ENCODE data around the gene S100A8.
"Not testable (repeated sequence)": the region's sequence is repeated elsewhere in the genome, so short reads cannot be mapped to it uniquely, and the experiment has no call there.

Gene S100A8

DNA sequence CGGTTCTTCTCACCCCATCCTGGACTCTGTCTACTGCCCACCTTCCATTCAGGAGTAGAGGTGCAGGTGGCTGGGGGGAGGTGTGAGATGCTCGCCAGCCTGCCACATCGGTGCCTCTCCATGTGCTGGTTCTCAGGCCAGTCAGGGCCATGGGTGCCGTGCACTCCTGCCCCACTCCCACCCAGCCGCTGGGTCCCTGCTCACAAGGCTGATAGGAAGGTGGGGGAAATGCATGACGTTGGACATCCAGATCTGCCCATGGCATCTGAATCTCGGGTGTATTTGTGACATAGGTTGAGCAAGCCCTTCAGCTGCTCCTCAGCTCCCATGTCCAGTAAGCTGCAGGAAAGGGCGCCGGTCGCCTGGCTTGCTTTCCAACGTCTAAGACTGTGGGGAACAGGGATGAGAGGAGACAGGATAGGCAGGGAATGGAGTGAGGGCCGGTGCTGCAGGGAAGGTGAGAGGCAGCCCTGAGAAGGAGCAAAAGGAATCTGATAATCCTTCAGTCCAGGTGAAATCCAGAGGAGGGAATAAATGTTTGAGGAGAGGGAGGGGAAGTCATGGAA lies 37.3 kb upstream of the S100A8 start:
- TF ChIP-seq ZNF274 (IDR thresholded peaks at IDR 0.05; ENCODE audit: low read depth, low read length): no peak
- H3K4me3 ChIP-seq (ENCODE audit: low read length): no peak overlapping the region

GRCh38 chr1:153426809-153427208 lies 35.9 kb upstream of the S100A8 start:
- H3K4me3 ChIP-seq (ENCODE audit: low read length): no peak overlapping the region
- TF ChIP-seq ZNF274 (IDR thresholded peaks at IDR 0.05; ENCODE audit: low read depth, low read length): no peak

DNA sequence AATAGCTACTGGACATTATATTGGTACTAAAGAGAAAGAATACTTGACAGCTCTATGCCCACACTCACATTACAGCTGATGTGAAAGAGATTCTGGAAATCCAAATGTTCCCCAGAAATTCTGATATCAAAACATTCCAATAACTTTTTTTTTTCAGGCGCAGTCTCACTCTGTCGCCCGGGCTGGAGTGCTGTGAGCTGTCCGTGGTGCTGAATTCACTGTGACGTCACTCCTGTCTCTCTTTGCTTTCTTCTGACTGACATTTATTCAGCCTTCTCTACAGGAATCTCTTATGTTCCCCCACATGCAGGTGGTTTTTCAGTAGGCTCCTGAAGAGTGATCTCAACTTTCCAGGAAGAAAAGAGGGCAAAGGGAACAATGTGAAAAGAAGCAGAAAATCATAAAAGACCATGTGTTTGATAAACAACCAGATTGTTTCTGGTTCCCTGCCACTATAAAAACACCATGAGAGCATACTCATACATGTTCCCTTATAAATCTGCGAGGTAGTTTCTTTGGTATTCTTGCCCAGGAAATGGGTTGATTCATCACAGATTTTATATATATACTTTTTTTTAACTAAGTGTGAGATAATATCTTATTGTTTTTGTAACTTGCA lies 31.7 kb upstream of the S100A8 start:
- TF ChIP-seq ZNF274 (IDR thresholded peaks at IDR 0.05; ENCODE audit: low read depth, low read length): no peak
- H3K4me3 ChIP-seq (ENCODE audit: low read length): no peak overlapping the region

DNA sequence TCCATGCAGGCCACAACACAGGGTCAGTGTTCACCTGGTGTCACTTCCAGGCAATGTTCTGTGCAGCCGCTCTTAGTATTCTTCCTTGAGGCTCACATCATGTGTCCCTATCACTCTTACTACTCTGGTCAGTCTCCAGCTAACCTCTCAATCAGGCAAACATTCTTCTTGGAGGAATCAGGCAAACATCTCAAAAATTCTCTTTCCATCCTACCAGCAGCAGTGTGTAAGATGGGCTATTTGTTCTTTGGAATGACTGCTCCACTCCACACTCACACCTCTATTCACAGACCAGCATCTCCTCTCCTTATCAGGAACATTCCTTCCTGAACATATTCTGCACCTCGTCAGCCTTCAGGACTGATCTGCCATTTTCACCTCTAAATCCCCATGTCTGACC lies 29.4 kb upstream of the S100A8 start:
- TF ChIP-seq ZNF274 (IDR thresholded peaks at IDR 0.05; ENCODE audit: low read depth, low read length): no peak
- H3K4me3 ChIP-seq (ENCODE audit: low read length): no peak overlapping the region

DNA sequence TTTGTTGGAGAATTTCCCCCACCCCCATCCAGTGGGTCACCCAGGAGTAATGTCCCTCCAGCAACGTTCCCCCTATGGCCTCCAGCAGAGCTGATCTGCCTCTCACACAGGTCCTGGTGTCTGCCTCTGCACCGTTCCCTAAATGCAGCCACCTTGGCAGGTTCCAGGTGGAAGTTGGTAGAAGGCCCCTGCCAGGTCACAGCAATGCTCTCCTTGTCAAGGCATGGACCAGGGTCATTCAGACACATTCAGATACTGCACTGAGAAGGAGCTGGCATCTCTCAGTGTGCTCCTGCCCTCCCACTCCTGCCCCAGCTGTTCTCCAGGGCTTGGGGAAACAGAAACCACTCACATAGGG lies 28.5 kb upstream of the S100A8 start:
- H3K4me3 ChIP-seq (ENCODE audit: low read length): not testable (repeated sequence)

DNA sequence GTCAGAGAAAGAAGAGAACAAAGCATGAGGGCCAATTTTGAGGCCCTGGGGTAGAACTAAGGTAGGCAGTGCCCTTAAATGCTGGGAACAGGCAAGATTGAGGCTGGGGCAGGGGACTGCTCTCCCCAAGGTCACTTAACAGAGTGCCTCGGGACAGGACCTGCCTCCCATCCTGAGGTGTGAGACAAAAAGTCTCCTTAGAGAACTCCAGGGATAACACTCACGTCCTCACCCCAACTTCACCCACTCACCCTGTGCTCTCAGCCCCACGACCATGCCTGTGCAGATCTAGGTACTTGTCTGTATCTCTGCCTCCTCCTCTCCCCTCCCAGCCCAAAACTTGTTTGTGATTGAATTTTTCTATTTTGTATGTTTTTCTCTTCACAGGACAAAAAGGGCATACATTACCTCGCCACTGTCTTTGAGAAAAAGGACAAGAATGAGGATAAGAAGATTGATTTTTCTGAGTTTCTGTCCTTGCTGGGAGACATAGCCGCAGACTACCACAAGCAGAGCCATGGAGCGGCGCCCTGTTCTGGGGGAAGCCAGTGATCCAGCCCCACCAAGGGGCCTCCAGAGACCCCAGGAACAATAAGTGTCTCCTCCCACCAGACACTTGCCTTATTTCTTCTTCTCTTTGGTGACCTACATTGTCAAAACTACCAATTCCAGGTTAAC lies 28.0 kb upstream of the S100A8 start:
- not testable (repeated sequence) for H3K4me3 ChIP-seq (ENCODE audit: low read length)

DNA sequence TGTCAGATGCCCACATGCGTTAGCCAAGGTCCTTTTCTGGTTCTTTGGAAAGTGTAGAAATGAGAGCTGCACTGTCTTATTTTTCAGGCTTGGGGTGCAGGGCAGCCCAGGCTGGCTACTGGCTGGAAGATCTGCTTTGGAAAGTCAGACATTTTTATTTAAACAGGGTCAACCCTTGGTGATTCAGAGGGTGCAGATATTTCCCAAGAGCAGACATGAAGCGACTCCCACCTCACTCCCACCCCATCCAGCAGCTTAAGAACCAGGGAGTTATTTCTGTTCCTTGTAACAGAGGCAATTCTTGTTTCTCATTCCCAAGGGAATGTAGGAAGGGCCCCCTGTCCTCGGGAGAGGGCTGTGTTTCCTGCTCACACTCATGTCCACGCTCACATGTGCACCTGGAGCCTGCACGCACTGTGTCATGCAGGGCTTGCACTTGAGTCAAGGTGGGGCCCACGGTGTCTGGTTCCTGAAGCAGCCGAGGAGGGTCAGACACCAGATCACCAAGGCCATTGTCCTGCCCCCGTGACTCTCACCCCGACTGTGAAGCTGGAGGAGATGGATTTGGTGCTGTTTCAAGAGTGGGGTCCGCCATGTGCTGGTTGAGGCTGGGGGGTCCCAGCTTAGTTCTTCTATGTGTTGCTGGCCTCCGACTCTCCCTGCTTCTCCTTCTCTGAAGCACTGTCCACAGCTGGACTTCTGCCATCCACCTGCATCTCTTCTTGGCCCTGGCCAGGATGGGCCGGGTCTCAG lies 26.4 kb upstream of the S100A8 start:
- H3K4me3 ChIP-seq (ENCODE audit: low read length): no peak overlapping the region
- no peak for TF ChIP-seq ZNF274 (IDR thresholded peaks at IDR 0.05; ENCODE audit: low read depth, low read length)

GRCh38 chr1:153415850-153416570 lies 25.1 kb upstream of the S100A8 start, which contains the start of gene S100A7A:
Gene S100A7A (plus strand): TSS chr1:153416520. CDS start chr1:153418083, 1,563 bp downstream.
- H3K4me3 ChIP-seq (ENCODE audit: low read length): no peak within 1 kb of the TSS
- TF ChIP-seq ZNF274 (IDR thresholded peaks at IDR 0.05; ENCODE audit: low read depth, low read length): no peak

DNA sequence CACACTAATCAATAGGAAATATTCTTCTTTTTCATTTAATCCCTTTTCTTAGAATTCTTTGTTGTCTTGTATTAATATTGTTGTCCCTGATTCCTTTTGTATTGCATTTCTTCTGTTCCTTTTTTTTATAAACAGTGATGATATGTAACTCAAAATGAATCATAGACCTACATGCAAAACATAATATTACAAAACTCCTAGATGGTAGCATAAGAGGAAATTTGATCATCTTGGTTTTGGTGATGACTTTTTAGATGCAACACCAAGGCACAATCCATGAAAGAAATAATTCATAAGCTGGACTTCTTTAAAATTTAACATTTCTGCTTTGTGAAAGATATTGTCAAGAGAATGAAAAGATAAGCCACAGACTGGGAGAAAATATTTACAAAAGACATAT lies 23.1 kb upstream of the S100A8 start:
- not testable (repeated sequence) for H3K4me3 ChIP-seq (ENCODE audit: low read length)

- H3K4me3 ChIP-seq (ENCODE audit: low read length): not testable (repeated sequence)
Measured at GRCh38 chr1:153407274-153407673, 16.4 kb upstream of the S100A8 start.

- not testable (repeated sequence) for H3K4me3 ChIP-seq (ENCODE audit: low read length)
Measured at GRCh38 chr1:153405825-153406599, 15.1 kb upstream of the S100A8 start.

- no peak for TF ChIP-seq ZNF274 (IDR thresholded peaks at IDR 0.05; ENCODE audit: low read depth, low read length)
- H3K4me3 ChIP-seq (ENCODE audit: low read length): no peak overlapping the region
Measured at GRCh38 chr1:153404768-153405167, 13.9 kb upstream of the S100A8 start.

GRCh38 chr1:153404086-153404635 lies 13.3 kb upstream of the S100A8 start:
- no peak for TF ChIP-seq ZNF274 (IDR thresholded peaks at IDR 0.05; ENCODE audit: low read depth, low read length)

More at GRCh38 chr1:153404086-153404635, 13.3 kb upstream of the S100A8 start:
- no peak overlapping the region for H3K4me3 ChIP-seq (ENCODE audit: low read length)

All from GM08714 (cell line).